ENCODE measurements around the gene ABCG1. TPM values are rescaled to one million over a fixed set of nuclear protein-coding genes. Genes with fewer than 3 reads are reported as not detected.

Gene ABCG1
- total RNA-seq, 1 donor from 2014 or later = 1.3 TPM

GRCh38 chr21:42331660-42332059, 112.7 kb downstream of the ABCG1 start:
- no peak overlapping the region for H3K27ac Mint-ChIP-seq (ENCODE audit: unreplicated experiment)
- Histone ChIP-seq H3K27me3 (ENCODE audit: insufficient read depth, low read length) (peaks cover 18% of the 10 kb centered on the region), H3K36me3 (ENCODE audit: insufficient read depth, low read length) (no peaks in the 10 kb centered on the region), H3K9ac (ENCODE audit: low read length) (no peak overlapping the region), H4K20me1 (ENCODE audit: insufficient read depth, low read length) (no peaks in the 10 kb centered on the region), H3K4me2 (ENCODE audit: low read length) (no peak overlapping the region), H3K79me2 (ENCODE audit: insufficient read depth, low read length) (no peaks in the 10 kb centered on the region), H3K4me1 (ENCODE audit: insufficient read depth, low read length) (no peaks in the 10 kb centered on the region), H3K27ac (ENCODE audit: low read depth, low read length) (no peak overlapping the region), H3K9me3 (ENCODE audit: insufficient read depth, low read depth, low read length) (no peaks in the 10 kb centered on the region), H3K4me3 (ENCODE audit: insufficient read depth, low read depth, low read length) (no peak overlapping the region), H2AFZ (ENCODE audit: low read depth, low read length) (no peak overlapping the region)
- no peak overlapping the region for H3K4me3 Mint-ChIP-seq (ENCODE audit: unreplicated experiment)
- peaks cover 3% of the 10 kb centered on the region for H3K27me3 Mint-ChIP-seq (ENCODE audit: low read depth, unreplicated experiment)
- peaks cover 5% of the 10 kb centered on the region for H3K4me1 Mint-ChIP-seq (ENCODE audit: low read depth, unreplicated experiment)
- peaks cover 17% of the 10 kb centered on the region for H3K9me3 Mint-ChIP-seq (ENCODE audit: unreplicated experiment)
- DNase-seq (ENCODE audit: low read depth) = no peak
- FAIRE-seq = no peak
- TF ChIP-seq EZH2 (IDR thresholded peaks at IDR 0.05; ENCODE audit: insufficient read depth, low read length) (no peak), CTCF (IDR thresholded peaks at IDR 0.05; ENCODE audit: insufficient read depth, low read depth, low read length) (no peak)
- H3K36me3 Mint-ChIP-seq (ENCODE audit: low read depth, unreplicated experiment) = no peaks in the 10 kb centered on the region

- DNase-seq (ENCODE audit: low read depth) (no peak), FAIRE-seq (no peak)
- no peak for TF ChIP-seq CTCF (IDR thresholded peaks at IDR 0.05; ENCODE audit: insufficient read depth, low read depth, low read length)
- TF ChIP-seq EZH2 (IDR thresholded peaks at IDR 0.05; ENCODE audit: insufficient read depth, low read length) = no peak
- Mint-ChIP-seq H3K4me3 (ENCODE audit: unreplicated experiment) (no peak overlapping the region), H3K9me3 (ENCODE audit: unreplicated experiment) (peaks cover 17% of the 10 kb centered on the region), H3K27me3 (ENCODE audit: low read depth, unreplicated experiment) (peaks cover 6% of the 10 kb centered on the region), H3K4me1 (ENCODE audit: low read depth, unreplicated experiment) (peaks cover 5% of the 10 kb centered on the region), H3K27ac (ENCODE audit: unreplicated experiment) (no peak overlapping the region), H3K36me3 (ENCODE audit: low read depth, unreplicated experiment) (no peaks in the 10 kb centered on the region)
- Histone ChIP-seq H3K4me1 (ENCODE audit: insufficient read depth, low read length) (peaks cover 1% of the 10 kb centered on the region), H2AFZ (ENCODE audit: low read depth, low read length) (no peak overlapping the region), H4K20me1 (ENCODE audit: insufficient read depth, low read length) (no peaks in the 10 kb centered on the region), H3K9ac (ENCODE audit: low read length) (no peak overlapping the region), H3K79me2 (ENCODE audit: insufficient read depth, low read length) (no peaks in the 10 kb centered on the region), H3K27me3 (ENCODE audit: insufficient read depth, low read length) (peaks cover 25% of the 10 kb centered on the region), H3K9me3 (ENCODE audit: insufficient read depth, low read depth, low read length) (no peaks in the 10 kb centered on the region), H3K36me3 (ENCODE audit: insufficient read depth, low read length) (no peaks in the 10 kb centered on the region), H3K27ac (ENCODE audit: low read depth, low read length) (no peak overlapping the region), H3K4me2 (ENCODE audit: low read length) (no peak overlapping the region), H3K4me3 (ENCODE audit: insufficient read depth, low read depth, low read length) (no peak overlapping the region)
These were observed 113.8 kb downstream of the ABCG1 start for GRCh38 chr21:42332557-42333317.

GRCh38 chr21:42336054-42336453, 117.1 kb downstream of the ABCG1 start:
- H2AFZ ChIP-seq (ENCODE audit: low read depth, low read length) = no peak overlapping the region
- FAIRE-seq (no peak), DNase-seq (ENCODE audit: low read depth) (no peak)
- H3K36me3 Mint-ChIP-seq (ENCODE audit: low read depth, unreplicated experiment) = no peaks in the 10 kb centered on the region
- no peak overlapping the region for H3K9ac ChIP-seq (ENCODE audit: low read length)
- no peak overlapping the region for H3K4me2 ChIP-seq (ENCODE audit: low read length)
- no peaks in the 10 kb centered on the region for H3K36me3 ChIP-seq (ENCODE audit: insufficient read depth, low read length)
- H3K27me3 Mint-ChIP-seq (ENCODE audit: low read depth, unreplicated experiment) = peaks cover 10% of the 10 kb centered on the region
- H3K27me3 ChIP-seq (ENCODE audit: insufficient read depth, low read length) = peaks cover 20% of the 10 kb centered on the region
- TF ChIP-seq EZH2 (IDR thresholded peaks at IDR 0.05; ENCODE audit: insufficient read depth, low read length) (no peak), CTCF (IDR thresholded peaks at IDR 0.05; ENCODE audit: insufficient read depth, low read depth, low read length) (no peak)
- peaks cover 5% of the 10 kb centered on the region for H3K4me1 ChIP-seq (ENCODE audit: insufficient read depth, low read length)
- peaks cover 8% of the 10 kb centered on the region for H3K9me3 Mint-ChIP-seq (ENCODE audit: unreplicated experiment)
- H4K20me1 ChIP-seq (ENCODE audit: insufficient read depth, low read length) = no peaks in the 10 kb centered on the region
- H3K4me1 Mint-ChIP-seq (ENCODE audit: low read depth, unreplicated experiment) = peaks cover 5% of the 10 kb centered on the region
- H3K4me3 ChIP-seq (ENCODE audit: insufficient read depth, low read depth, low read length) = no peak overlapping the region
- no peak overlapping the region for H3K27ac ChIP-seq (ENCODE audit: low read depth, low read length)
- H3K27ac Mint-ChIP-seq (ENCODE audit: unreplicated experiment) = peak overlapping the region; percentile 81
- no peak overlapping the region for H3K4me3 Mint-ChIP-seq (ENCODE audit: unreplicated experiment)
- H3K79me2 ChIP-seq (ENCODE audit: insufficient read depth, low read length) = no peaks in the 10 kb centered on the region
- H3K9me3 ChIP-seq (ENCODE audit: insufficient read depth, low read depth, low read length) = no peaks in the 10 kb centered on the region

Data from astrocyte (in vitro differentiated cells and primary cell).